ENCODE measurements around the gene CRACR2A. TPM values are rescaled to one million over a fixed set of nuclear protein-coding genes. Genes with fewer than 3 reads are reported as not detected.

Gene CRACR2A
- total and polyA plus RNA-seq, 2 of the 4 experiments (the other 2 are of a cell fraction) = 0.54 to 0.60 TPM

- Histone ChIP-seq H3K14ac (replicated peaks; ENCODE audit: low read depth, low read length) (no peak overlapping the region), H3K36me3 (ENCODE audit: control insufficient read depth, insufficient read depth, low read length) (no peaks in the 10 kb centered on the region), H4K20me1 (ENCODE audit: insufficient read depth, low read length) (no peaks in the 10 kb centered on the region), H3K4me2 (ENCODE audit: low read depth, low read length) (no peak overlapping the region), H2BK15ac (ENCODE audit: low read depth, low read length) (no peak overlapping the region), H2AK5ac (ENCODE audit: low read depth, low read length) (no peak overlapping the region), H3K56ac (ENCODE audit: extremely low read depth, insufficient read depth, low read length) (no peak overlapping the region), H2BK20ac (ENCODE audit: low read depth, low read length) (no peak overlapping the region), H3K27ac (ENCODE audit: insufficient read depth, low read length) (no peak overlapping the region), H3K79me1 (ENCODE audit: low read depth in 1 of 2, low read length in 2 of 2) (no peaks in the 10 kb centered on the region), H2BK120ac (ENCODE audit: low read depth, low read length) (no peak overlapping the region), H3K27me3 (ENCODE audit: control insufficient read depth, insufficient read depth, low read length) (no peaks in the 10 kb centered on the region; the same call in 1 of the 2 replicates), H4K5ac (ENCODE audit: low read depth, low read length) (no peak overlapping the region), H2BK5ac (ENCODE audit: low read depth, low read length, poor library complexity, severe bottlenecking) (no peak overlapping the region), H3K9ac (ENCODE audit: low read depth, low read length) (no peak overlapping the region), H2AK9ac (replicated peaks; ENCODE audit: low read depth, low read length, poor library complexity) (no peak overlapping the region), H3K4me3 (ENCODE audit: insufficient read depth, low read depth, low read length) (no peak overlapping the region), H3K9me1 (ENCODE audit: insufficient read depth, low read length) (no peaks in the 10 kb centered on the region), H3K4ac (ENCODE audit: low read depth, low read length) (no peak overlapping the region), H3K9me3 (ENCODE audit: control insufficient read depth, insufficient read depth, low read length) (no peaks in the 10 kb centered on the region), H3K18ac (ENCODE audit: low read depth, low read length) (no peak overlapping the region), H4K91ac (ENCODE audit: insufficient read depth, low read depth, low read length) (no peak overlapping the region), H4K8ac (ENCODE audit: low read depth in 2 of 2, low read length in 2 of 2) (no peak overlapping the region), H3K4me1 (ENCODE audit: control insufficient read depth, insufficient read depth, low read length) (no peaks in the 10 kb centered on the region), H2AFZ (replicated peaks; ENCODE audit: low read length, poor library complexity) (no peak overlapping the region), H3K23ac (ENCODE audit: low read depth, low read length) (no peak overlapping the region)
- in situ Hi-C loops (cut with MboI; ENCODE audit: low sequenced_read_pairs) = no loop called here
- no TSS peak for BruUV-seq (replicated peaks)
- ATAC-seq (ENCODE audit: low read depth) (no peak), DNase-seq (no peak)
- dilution Hi-C loops (cut with HindIII; ENCODE audit: low sequenced_read_pairs, unreplicated experiment) = no loop called here
- no peak for TF ChIP-seq RFX5 (IDR thresholded peaks at IDR 0.05; ENCODE audit: low read depth, low read length)
- TF ChIP-seq NFE2L2 (IDR thresholded peaks at IDR 0.05; ENCODE audit: low read depth, low read length) = no peak
- no peak for TF ChIP-seq CTCF (conservative IDR thresholded peaks at IDR 0.05; ENCODE audit: low read depth, low read length)
- no peak for TF ChIP-seq MAZ (IDR thresholded peaks at IDR 0.05; ENCODE audit: borderline replicate concordance, low read depth, low read length)
- TF ChIP-seq, protein P1, sequence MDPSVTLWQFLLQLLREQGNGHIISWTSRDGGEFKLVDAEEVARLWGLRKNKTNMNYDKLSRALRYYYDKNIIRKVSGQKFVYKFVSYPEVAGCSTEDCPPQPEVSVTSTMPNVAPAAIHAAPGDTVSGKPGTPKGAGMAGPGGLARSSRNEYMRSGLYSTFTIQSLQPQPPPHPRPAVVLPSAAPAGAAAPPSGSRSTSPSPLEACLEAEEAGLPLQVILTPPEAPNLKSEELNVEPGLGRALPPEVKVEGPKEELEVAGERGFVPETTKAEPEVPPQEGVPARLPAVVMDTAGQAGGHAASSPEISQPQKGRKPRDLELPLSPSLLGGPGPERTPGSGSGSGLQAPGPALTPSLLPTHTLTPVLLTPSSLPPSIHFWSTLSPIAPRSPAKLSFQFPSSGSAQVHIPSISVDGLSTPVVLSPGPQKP (IDR thresholded peaks at IDR 0.05; ENCODE audit: borderline replicate concordance, low read depth, low read length) = no peak
- TF ChIP-seq SMC3 (IDR thresholded peaks at IDR 0.05; ENCODE audit: low read depth, low read length) = no peak
- no peak for TF ChIP-seq RCOR1 (IDR thresholded peaks at IDR 0.05; ENCODE audit: insufficient replicate concordance, low read length)
- TF ChIP-seq RAD21 (IDR thresholded peaks at IDR 0.05; ENCODE audit: low read length) = no peak
- no peak for TF ChIP-seq CHD1 (IDR thresholded peaks at IDR 0.05; ENCODE audit: low read depth, low read length)
- TF ChIP-seq CEBPB (IDR thresholded peaks at IDR 0.05; ENCODE audit: low read depth, low read length) = no peak
- no peak for TF ChIP-seq POLR2A (IDR thresholded peaks at IDR 0.05; ENCODE audit: low read depth, low read length)
- no peak for TF ChIP-seq MAFK (IDR thresholded peaks at IDR 0.05; ENCODE audit: low read depth, low read length)
- TF ChIP-seq FOS (IDR thresholded peaks at IDR 0.05; ENCODE audit: low read depth, low read length) = no peak
- TF ChIP-seq, protein P2, sequence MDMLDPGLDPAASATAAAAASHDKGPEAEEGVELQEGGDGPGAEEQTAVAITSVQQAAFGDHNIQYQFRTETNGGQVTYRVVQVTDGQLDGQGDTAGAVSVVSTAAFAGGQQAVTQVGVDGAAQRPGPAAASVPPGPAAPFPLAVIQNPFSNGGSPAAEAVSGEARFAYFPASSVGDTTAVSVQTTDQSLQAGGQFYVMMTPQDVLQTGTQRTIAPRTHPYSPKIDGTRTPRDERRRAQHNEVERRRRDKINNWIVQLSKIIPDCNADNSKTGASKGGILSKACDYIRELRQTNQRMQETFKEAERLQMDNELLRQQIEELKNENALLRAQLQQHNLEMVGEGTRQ (IDR thresholded peaks at IDR 0.05; ENCODE audit: low read depth, low read length) = no peak
- no peak for TF ChIP-seq BHLHE40 (IDR thresholded peaks at IDR 0.05; ENCODE audit: low read depth, low read length)
- TF ChIP-seq MXI1 (IDR thresholded peaks at IDR 0.05; ENCODE audit: borderline replicate concordance, low read depth, low read length) = no peak
- CTCF ChIA-PET = no interaction called here
- intact Hi-C loops (cut with micrococcal nuclease) = no loop called here
- POLR2A ChIA-PET (ENCODE audit: unreplicated experiment) = no interaction called here
- 100% methylated on average over 2 of the region's 3 CpGs; no CpG with 5 or more reads in 1 of the 2 experiments for whole genome bisulfite sequencing, 2 experiments (ENCODE audit: extremely low coverage in 2 of 2, insufficient read length in 1 of 2)
These were observed 16.1 kb upstream of the CRACR2A start for GRCh38 chr12:3768911-3769447.

Measured in IMR-90 (cell line).